Stimulated activated CD4-positive, alpha-beta T cell treated with anti-CD3 and anti-CD28 coated beads, TNF-alpha, amount 100 ng/mL, for 1 hour (primary cell): ENCODE data around the gene RNF220.
"Not testable (repeated sequence)": the region's sequence is repeated elsewhere in the genome, so short reads cannot be mapped to it uniquely, and the experiment has no call there.

Source experiments
- DNase-seq, 3 donors: peaks; one replicate each; pipeline ENCODE4 v3.0.0-alpha.2; 2020; ENCODE audit warnings: low read depth in 3 of 3, low spot score in 1 of 3

Gene RNF220

GRCh38 chr1:44546403-44547053 lies 141.5 kb downstream of the RNF220 start:
- no peak for DNase-seq

GRCh38 chr1:44547361-44547760 lies 142.3 kb downstream of the RNF220 start:
- no peak for DNase-seq

- DNase-seq: no peak
These were observed 142.8 kb downstream of the RNF220 start for GRCh38 chr1:44547837-44548236.

GRCh38 chr1:44549510-44549909 lies 144.5 kb downstream of the RNF220 start:
- DNase-seq: no peak

- no peak for DNase-seq
These were observed 148.2 kb downstream of the RNF220 start for GRCh38 chr1:44553127-44553758.

- no peak for DNase-seq
These were observed 148.7 kb downstream of the RNF220 start for GRCh38 chr1:44553771-44554170.

GRCh38 chr1:44554706-44555105 lies 149.7 kb downstream of the RNF220 start:
- DNase-seq: no peak

GRCh38 chr1:44557778-44558177 lies 152.7 kb downstream of the RNF220 start:
- no peak for DNase-seq

- DNase-seq: no peak
These were observed 153.8 kb downstream of the RNF220 start for GRCh38 chr1:44558883-44559282.

- DNase-seq: no peak
These were observed 154.3 kb downstream of the RNF220 start for GRCh38 chr1:44559330-44559729.

- no peak for DNase-seq
These were observed 154.9 kb downstream of the RNF220 start for GRCh38 chr1:44559913-44560312.

- DNase-seq: not testable (repeated sequence)
These were observed 155.6 kb downstream of the RNF220 start for GRCh38 chr1:44560696-44561095.

- DNase-seq: no peak
These were observed 160.2 kb downstream of the RNF220 start for GRCh38 chr1:44565259-44565750.

GRCh38 chr1:44565833-44566232 lies 160.8 kb downstream of the RNF220 start:
- DNase-seq: no peak

GRCh38 chr1:44566281-44567046 lies 161.4 kb downstream of the RNF220 start:
- no peak for DNase-seq

- no peak for DNase-seq
These were observed 163.3 kb downstream of the RNF220 start for GRCh38 chr1:44568128-44568900.

- no peak for DNase-seq
These were observed 164.4 kb downstream of the RNF220 start for GRCh38 chr1:44569491-44569890.

- no peak for DNase-seq
These were observed 166.9 kb downstream of the RNF220 start for GRCh38 chr1:44571712-44572571.

- no peak for DNase-seq
These were observed 167.5 kb downstream of the RNF220 start for GRCh38 chr1:44572572-44572879.

- DNase-seq: no peak
These were observed 170.3 kb downstream of the RNF220 start for GRCh38 chr1:44575396-44575795.
